Astrocyte (in vitro differentiated cells and primary cell): ENCODE data around the gene TMTC2.
"Not testable (repeated sequence)": the region's sequence is repeated elsewhere in the genome, so short reads cannot be mapped to it uniquely, and the experiment has no call there.

Experiments
- EZH2 ChIP-seq: IDR thresholded peaks from 2 replicates; pipeline ENCODE4 v1.6.1; 2012; ENCODE audit warnings: mild to moderate bottlenecking, low read length, inconsistent platforms; ENCODE audit not compliant: insufficient read depth
- TF ChIP-seq, protein P1 (sequence below): IDR thresholded peaks from 2 replicates; pipeline ENCODE4 v1.5.1; 2011; ENCODE audit warnings: low read depth, mild to moderate bottlenecking, inconsistent platforms, low read length, moderate library complexity; ENCODE audit not compliant: insufficient read depth

DNA sequence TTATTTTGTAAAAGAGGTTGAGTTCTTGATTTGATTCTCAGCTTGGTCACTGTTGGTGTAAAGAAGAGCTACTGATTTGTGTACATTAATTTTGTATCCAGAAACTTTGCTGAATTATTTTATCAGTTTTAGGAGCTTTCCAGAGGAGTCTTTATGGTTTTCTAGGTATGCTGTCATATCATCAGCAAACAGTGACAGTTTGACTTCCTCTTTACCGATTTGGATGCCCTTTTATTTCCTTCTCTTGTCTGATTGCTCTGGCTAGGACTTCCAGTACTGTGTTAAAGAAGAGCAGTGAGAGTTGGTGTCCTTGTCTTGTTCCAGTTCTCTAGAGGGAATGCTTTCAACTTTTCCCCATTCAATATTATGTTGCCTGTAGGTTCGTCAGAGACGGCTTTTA lies 431.2 kb downstream of the TMTC2 start:
- TF ChIP-seq, protein P1, sequence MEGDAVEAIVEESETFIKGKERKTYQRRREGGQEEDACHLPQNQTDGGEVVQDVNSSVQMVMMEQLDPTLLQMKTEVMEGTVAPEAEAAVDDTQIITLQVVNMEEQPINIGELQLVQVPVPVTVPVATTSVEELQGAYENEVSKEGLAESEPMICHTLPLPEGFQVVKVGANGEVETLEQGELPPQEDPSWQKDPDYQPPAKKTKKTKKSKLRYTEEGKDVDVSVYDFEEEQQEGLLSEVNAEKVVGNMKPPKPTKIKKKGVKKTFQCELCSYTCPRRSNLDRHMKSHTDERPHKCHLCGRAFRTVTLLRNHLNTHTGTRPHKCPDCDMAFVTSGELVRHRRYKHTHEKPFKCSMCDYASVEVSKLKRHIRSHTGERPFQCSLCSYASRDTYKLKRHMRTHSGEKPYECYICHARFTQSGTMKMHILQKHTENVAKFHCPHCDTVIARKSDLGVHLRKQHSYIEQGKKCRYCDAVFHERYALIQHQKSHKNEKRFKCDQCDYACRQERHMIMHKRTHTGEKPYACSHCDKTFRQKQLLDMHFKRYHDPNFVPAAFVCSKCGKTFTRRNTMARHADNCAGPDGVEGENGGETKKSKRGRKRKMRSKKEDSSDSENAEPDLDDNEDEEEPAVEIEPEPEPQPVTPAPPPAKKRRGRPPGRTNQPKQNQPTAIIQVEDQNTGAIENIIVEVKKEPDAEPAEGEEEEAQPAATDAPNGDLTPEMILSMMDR: not testable (repeated sequence)
- TF ChIP-seq EZH2: not testable (repeated sequence)
